PC-3 (cell line): ENCODE data around the gene GPRC5A. TPM values are rescaled to one million over a fixed set of nuclear protein-coding genes. Genes with fewer than 3 reads are reported as not detected.
A peak's percentile ranks its signal among the peaks of the same experiment; 100 is the strongest.

Experiments
- ATAC-seq: fragments of 200-7000 bp; cut with Tn5 transposase; 2 replicates; pipeline ENCODE4 v1.9.1; 2020; ENCODE audit warnings: mild to moderate bottlenecking, moderate library complexity
- BruUV-seq: library from RNA; stranded (reverse); fragments of 400-500 nt; replicated peaks from 2 replicates; lab custom pipeline; 2021; lab: Mats Ljungman, UMichigan
- CTCF ChIA-PET: fragments of 300-600 bp; sonication (Branson Sonifier 250); formaldehyde crosslinking; loops from one replicate; lab custom pipeline; 2022; ENCODE audit warnings: antibody characterized with exemption; lab: Charles Lee
- POLR2A ChIA-PET: fragments of 300-600 bp; sonication (Branson Sonifier 250); formaldehyde crosslinking; loops from one replicate; lab custom pipeline; 2022; ENCODE audit warnings: antibody characterized with exemption; ENCODE audit not compliant: unreplicated experiment; lab: Charles Lee
- DNase-seq: peaks from one replicate; pipeline ENCODE4 v3.0.0-alpha.2; 2015
- H2AFZ ChIP-seq: fragments of 300-600 bp; sonication (generic); 2 replicates; pipeline ENCODE4 v1.6.0; 2016; ENCODE audit warnings: antibody characterized with exemption, low read length
- H3F3A ChIP-seq: fragments of 300-600 bp; sonication (generic); one replicate; pipeline ENCODE4 v1.6.0; 2017; ENCODE audit warnings: antibody characterized with exemption, low read length, control low read depth, mild to moderate bottlenecking; ENCODE audit not compliant: unreplicated experiment
- H3K27ac ChIP-seq: fragments of 300-600 bp; sonication (generic); 2 replicates; pipeline ENCODE4 v1.5.1; 2016; ENCODE audit warnings: mild to moderate bottlenecking, low read length
- H3K27me3 ChIP-seq: fragments of 300-600 bp; sonication (generic); 2 replicates; pipeline ENCODE4 v1.6.1; 2016; ENCODE audit warnings: low read length, mixed read lengths
- H3K36me3 ChIP-seq: fragments of 300-600 bp; sonication (generic); 2 replicates; pipeline ENCODE4 v1.6.1; 2016; ENCODE audit warnings: low read depth, mixed run types, low read length, mixed read lengths
- H3K4me1 ChIP-seq: fragments of 300-600 bp; sonication (generic); 2 replicates; pipeline ENCODE4 v1.5.1; 2016; ENCODE audit warnings: low read length; ENCODE audit not compliant: insufficient read depth
- H3K4me2 ChIP-seq: fragments of 300-600 bp; sonication (generic); 2 replicates; pipeline ENCODE4 v1.6.0; 2016; ENCODE audit warnings: low read length
- H3K4me3 ChIP-seq: fragments of 300-600 bp; sonication (generic); 2 replicates; pipeline ENCODE4 v1.5.1; 2016; ENCODE audit warnings: mild to moderate bottlenecking, low read length, mixed read lengths
- H3K79me2 ChIP-seq: fragments of 300-600 bp; sonication (generic); 2 replicates; pipeline ENCODE4 v1.6.1; 2017; ENCODE audit warnings: low read length, mixed read lengths
- H3K9ac ChIP-seq: fragments of 300-600 bp; sonication (generic); 2 replicates; pipeline ENCODE4 v1.6.0; 2016; ENCODE audit warnings: mild to moderate bottlenecking, low read length
- H3K9me2 ChIP-seq: fragments of 300-600 bp; sonication (generic); replicated peaks from 2 replicates; pipeline ENCODE4 v1.6.1; 2016; ENCODE audit warnings: mixed run types, low read length, mixed read lengths
- H3K9me3 ChIP-seq: fragments of 300-600 bp; sonication (generic); 2 replicates; pipeline ENCODE4 v1.6.1; 2016; ENCODE audit warnings: low read length, mixed read lengths
- H4K20me1 ChIP-seq: fragments of 300-600 bp; sonication (generic); 2 replicates; pipeline ENCODE4 v1.6.1; 2016; ENCODE audit warnings: low read length, mixed read lengths
- CTCF ChIP-seq: fragments of 300-600 bp; sonication (generic); conservative IDR thresholded peaks from 2 replicates; pipeline ENCODE4 v1.5.1; 2017; ENCODE audit warnings: antibody characterized with exemption, low read depth, mild to moderate bottlenecking, low read length
- EZH2 ChIP-seq: fragments of 300-600 bp; sonication (generic); IDR thresholded peaks from one replicate; pipeline ENCODE4 v1.6.1; 2017; ENCODE audit warnings: antibody characterized with exemption, mild to moderate bottlenecking, low read length; ENCODE audit not compliant: unreplicated experiment
- EZH2phosphoT487 ChIP-seq: fragments of 300-600 bp; sonication (generic); IDR thresholded peaks from 2 replicates; pipeline ENCODE4 v1.6.1; 2018; ENCODE audit warnings: mild to moderate bottlenecking, antibody characterized with exemption, low read length, borderline replicate concordance
- intact Hi-C: fragments of 100-400 bp; cut with micrococcal nuclease; formaldehyde crosslinking; loops from 2 replicates; pipeline ENCODE4 v1.9.0; 2023
- total RNA-seq: library from RNA; depleted of rRNA; stranded (reverse); fragments of >200 nt; gene quantifications from 2 replicates; pipeline ENCODE4 v1.2.3, GENCODE V29; 2014

GPRC5A gene
- total RNA-seq, 1 experiment from 2014 or later, result 140 TPM

GRCh38 chr12:12912711-12913110 lies 21.3 kb downstream of the GPRC5A start:
- H3K27ac ChIP-seq, result no peak overlapping the region
- intact Hi-C loops, result no loop called here
- DNase-seq (no peak), ATAC-seq (no peak)
- peaks cover 20% of the 10 kb centered on the region for H3F3A ChIP-seq
- BruUV-seq, result no TSS peak
- peaks cover 72% of the 10 kb centered on the region for H3K36me3 ChIP-seq
- H3K27me3 ChIP-seq, result no peaks in the 10 kb centered on the region
- no peaks in the 10 kb centered on the region for H3K9me2 ChIP-seq
- no peak overlapping the region for H3K9ac ChIP-seq
- peaks cover 13% of the 10 kb centered on the region; the same call in 1 of the 2 replicates for H3K4me1 ChIP-seq
- H3K4me3 ChIP-seq, result no peak overlapping the region
- no peak overlapping the region for H2AFZ ChIP-seq
- no peak overlapping the region for H3K4me2 ChIP-seq
- H4K20me1 ChIP-seq, result peaks cover 78% of the 10 kb centered on the region
- no peak for TF ChIP-seq EZH2
- TF ChIP-seq CTCF, result no peak
- TF ChIP-seq EZH2phosphoT487, result no peak
- CTCF ChIA-PET, result no interaction called here
- H3K9me3 ChIP-seq, result no peaks in the 10 kb centered on the region
- H3K79me2 ChIP-seq, result peaks cover 80% of the 10 kb centered on the region
- POLR2A ChIA-PET, result no interaction called here

- DNase-seq (no peak), ATAC-seq (peak; percentile 25)
- no TSS peak for BruUV-seq
- Histone ChIP-seq H3F3A (peaks cover 24% of the 10 kb centered on the region), H3K36me3 (peaks cover 48% of the 10 kb centered on the region), H3K4me1 (peaks cover 22% of the 10 kb centered on the region; the same call in 1 of the 2 replicates), H3K9ac (no peak overlapping the region), H3K27ac (0 out of 2 replicates have a peak overlapping the region, but pooled peaks have one; percentile 5), H3K9me3 (no peaks in the 10 kb centered on the region), H4K20me1 (peaks cover 51% of the 10 kb centered on the region), H2AFZ (no peak overlapping the region), H3K9me2 (no peaks in the 10 kb centered on the region), H3K27me3 (no peaks in the 10 kb centered on the region), H3K79me2 (peaks cover 50% of the 10 kb centered on the region), H3K4me2 (no peak overlapping the region), H3K4me3 (no peak overlapping the region)
- TF ChIP-seq EZH2phosphoT487 (no peak), EZH2 (no peak), CTCF (no peak)
- ChIA-PET CTCF (no interaction called here), POLR2A (no interaction called here)
- intact Hi-C loops, result loop anchor here (1.0 to 5.0 kb wide), 4 partner anchors 61 to 307 kb away; no protein-coding TSS in a partner anchor
These were observed 24.3 kb downstream of the GPRC5A start for GRCh38 chr12:12915656-12916055.

DNA sequence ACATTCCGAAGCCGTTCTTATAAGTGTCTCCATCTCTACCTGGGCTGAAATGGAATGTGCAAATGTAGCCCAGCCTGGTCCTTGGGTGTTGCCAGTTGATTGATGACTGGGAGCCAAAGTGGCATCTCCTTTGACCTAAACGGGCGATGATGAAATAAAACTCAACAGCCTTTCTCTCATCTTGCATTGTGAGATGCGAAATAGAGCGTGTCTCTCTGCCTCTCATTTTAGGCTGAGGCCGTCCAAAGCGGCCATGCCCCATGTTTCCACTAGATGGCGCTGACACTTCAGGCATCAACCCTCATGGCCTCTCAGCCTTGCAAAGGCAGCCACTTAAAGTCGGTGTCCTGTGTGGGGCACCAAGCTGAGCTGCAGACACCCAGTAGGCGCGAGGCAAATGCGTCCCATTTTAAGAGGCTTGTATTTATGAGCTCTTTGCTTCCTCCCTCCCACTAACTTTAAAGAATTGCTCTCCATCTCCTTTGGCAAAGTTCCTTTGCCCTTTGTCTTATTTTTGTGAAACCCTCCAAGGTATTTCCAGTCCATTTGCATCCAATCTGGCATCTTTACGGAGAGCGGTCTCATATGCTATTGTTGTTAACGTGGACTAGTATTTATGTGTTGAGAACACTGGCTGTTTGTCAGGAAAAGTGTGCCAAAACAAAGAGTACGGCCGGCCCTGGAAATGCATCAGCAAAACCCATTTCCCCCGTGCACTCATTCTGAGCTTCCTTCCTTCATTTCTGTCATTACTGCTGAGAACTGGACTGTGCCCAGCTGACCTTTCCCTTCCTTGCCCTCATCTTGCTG lies 25.0 kb downstream of the GPRC5A start:
- intact Hi-C loops, result loop anchor here (1.0 to 5.0 kb wide), 4 partner anchors 60 to 306 kb away; no protein-coding TSS in a partner anchor
- Histone ChIP-seq H3K9ac (no peak overlapping the region), H3K4me3 (no peak overlapping the region), H2AFZ (no peak overlapping the region), H3K36me3 (peaks cover 43% of the 10 kb centered on the region), H3K9me3 (no peaks in the 10 kb centered on the region), H3K27ac (no peak overlapping the region), H3K4me2 (no peak overlapping the region), H3K9me2 (no peaks in the 10 kb centered on the region), H3K4me1 (peaks cover 22% of the 10 kb centered on the region; the same call in 1 of the 2 replicates), H3K79me2 (peaks cover 44% of the 10 kb centered on the region), H4K20me1 (peaks cover 44% of the 10 kb centered on the region), H3K27me3 (no peaks in the 10 kb centered on the region), H3F3A (peaks cover 24% of the 10 kb centered on the region)
- peak; percentile 81 for DNase-seq
- no TSS peak for BruUV-seq
- ChIA-PET CTCF (interaction anchor here (0.6 to 1.0 kb wide), 2 partner anchors 60 to 163 kb away, joined by 3 to 4 read pairs; no protein-coding TSS in a partner anchor), POLR2A (interaction anchor here (0.6 kb wide), 1 partner anchor 86 kb away, joined by 5 read pairs; no protein-coding TSS in a partner anchor)
- peak; percentile 64 for ATAC-seq
- TF ChIP-seq EZH2phosphoT487 (no peak), CTCF (peak; percentile 86)
